Activated T-helper 1 cell treated with anti-CD3 and anti-CD28 coated beads, Interleukin-2, amount 50 U/mL, for 16 hours (primary cell): ENCODE measurements around the gene S100A7A.
"Not testable (repeated sequence)": the region's sequence is repeated elsewhere in the genome, so short reads cannot be mapped to it uniquely, and the experiment has no call there.

Experiments
- DNase-seq, 2 donors: peaks; one replicate each; pipeline ENCODE4 v3.0.0-alpha.2; 2020; ENCODE audit warnings: low read depth in 1 of 2, low spot score in 1 of 2

The S100A7A gene

DNA sequence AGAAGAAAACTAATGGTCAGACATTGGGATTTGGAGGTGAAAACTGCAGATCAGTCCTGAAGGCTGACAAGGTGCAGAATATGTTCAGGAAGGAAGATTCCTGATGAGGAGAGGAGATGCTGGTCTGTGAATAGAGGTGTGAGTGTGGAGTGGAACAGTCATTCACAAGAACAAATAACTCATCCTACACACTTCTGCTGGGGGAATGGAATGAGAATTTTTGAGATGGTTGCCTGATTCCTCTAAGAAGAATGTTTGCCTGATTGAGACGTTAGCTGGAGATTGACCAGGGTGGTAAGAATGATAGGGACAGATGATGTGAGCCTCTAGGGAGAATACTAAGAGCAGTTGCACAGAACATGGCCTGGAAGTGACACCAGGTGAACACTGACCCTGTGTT is 40.1 kb downstream of the S100A7A start:
- no peak for DNase-seq

DNA sequence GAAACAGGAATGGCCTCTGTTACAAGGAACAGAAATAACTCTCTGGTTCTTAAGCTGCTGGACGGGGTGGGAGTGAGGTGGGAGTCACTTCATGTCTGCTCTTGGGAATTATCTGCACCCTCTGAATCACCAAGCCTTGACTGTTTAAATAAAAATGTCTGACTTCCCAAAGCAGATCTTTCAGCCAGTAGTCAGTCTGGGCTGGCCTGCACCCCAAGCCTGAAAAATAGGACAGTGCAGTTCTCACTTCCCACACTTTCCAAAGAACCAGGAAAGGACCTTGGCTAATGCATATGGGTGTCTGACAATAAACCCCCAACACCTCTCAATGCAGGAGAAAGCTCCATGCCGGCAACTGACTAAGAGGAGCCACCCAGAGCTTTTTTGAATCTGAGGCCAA is 43.3 kb downstream of the S100A7A start:
- DNase-seq: no peak

DNA sequence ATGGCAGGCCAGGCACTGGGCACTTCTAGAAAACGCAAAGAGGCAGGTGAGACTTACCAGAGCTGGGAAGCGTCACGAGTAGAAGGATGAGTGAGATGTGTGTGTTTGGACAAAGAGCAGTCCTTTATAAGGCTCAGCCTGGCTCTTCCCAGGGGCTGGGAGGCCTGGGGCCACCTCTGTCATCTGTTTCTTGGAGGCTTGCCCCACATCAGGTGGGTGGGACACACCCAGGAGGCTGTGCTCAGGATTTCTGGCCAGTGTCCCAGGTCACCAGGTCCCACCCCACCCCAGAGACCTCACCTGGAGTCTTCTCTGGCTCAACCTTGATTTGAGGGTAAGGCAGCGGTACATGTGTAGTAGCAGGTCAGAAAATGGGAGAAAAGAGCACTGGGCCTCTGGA is 44.2 kb downstream of the S100A7A start, which contains the start of gene S100A7:
Gene S100A7, minus strand, starts transcription at position 101 of the 400 bp plus-strand sequence. CDS start 1,638 bp downstream, outside the sequence.
- no peak for DNase-seq

DNA sequence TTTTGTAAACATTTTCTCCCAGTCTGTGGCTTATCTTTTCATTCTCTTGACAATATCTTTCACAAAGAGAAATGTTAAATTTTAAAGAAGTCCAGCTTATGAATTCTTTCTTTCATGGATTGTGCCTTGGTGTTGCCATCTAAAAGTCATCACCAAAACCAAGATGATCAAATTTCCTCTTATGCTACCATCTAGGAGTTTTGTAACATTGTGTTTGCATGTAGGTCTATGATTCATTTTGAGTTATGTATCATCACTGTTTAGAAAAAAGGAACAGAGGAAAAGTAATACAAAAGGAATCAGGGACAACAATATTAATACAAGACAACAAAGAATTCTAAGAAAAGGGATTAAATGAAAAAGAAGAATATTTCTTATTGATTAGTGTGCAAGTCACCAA is 46.4 kb downstream of the S100A7A start:
- not testable (repeated sequence) for DNase-seq

GRCh38 chr1:153465811-153466636 is 49.7 kb downstream of the S100A7A start:
- DNase-seq: peak; percentile 47 to 48

DNA sequence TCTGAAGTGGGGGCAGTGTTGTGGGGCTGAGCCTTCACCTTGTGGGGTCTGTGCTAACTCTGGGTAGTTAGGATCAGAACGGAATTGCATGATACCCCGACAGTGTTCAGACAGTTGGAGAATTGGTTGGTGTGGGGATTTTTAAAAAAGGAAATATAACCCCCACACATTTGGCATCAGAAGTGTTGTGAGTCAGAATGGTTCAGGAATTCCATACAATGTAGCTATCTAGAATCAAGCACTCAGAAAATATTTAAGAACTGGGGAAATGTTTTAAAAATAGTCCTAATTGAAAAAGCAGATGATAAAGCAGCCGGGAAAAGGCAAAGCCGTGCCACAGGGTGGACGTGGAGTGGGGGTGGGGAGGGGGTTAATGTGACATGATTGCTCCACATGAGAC is 50.6 kb downstream of the S100A7A start:
- no peak for DNase-seq

- no peak for DNase-seq
Measured at GRCh38 chr1:153470707-153471106, 54.4 kb downstream of the S100A7A start.
